ENCODE data around the gene CDK1.
"Not testable (repeated sequence)": the region's sequence is repeated elsewhere in the genome, so short reads cannot be mapped to it uniquely, and the experiment has no call there.

The CDK1 gene

DNA sequence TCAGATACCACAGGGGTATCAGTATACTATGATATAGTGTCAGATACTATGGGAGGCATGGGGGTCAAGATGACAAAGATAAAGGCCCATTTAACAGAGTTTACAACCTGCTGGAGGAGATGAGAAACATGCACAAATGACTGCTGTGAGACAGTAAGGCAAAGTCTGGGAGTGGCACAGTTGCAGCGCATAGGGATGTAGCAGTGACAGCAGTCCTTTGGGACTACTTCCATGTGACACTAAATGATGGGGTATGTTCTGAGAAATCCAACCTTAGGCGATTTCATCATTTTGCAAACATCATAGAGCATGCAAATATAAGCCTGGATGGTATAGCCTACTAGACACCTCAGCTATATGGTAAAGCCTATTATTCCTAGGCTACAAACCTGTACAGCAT, 56.8 kb downstream of the CDK1 start:
- no peaks in the 10 kb centered on the region for H3K4me1 ChIP-seq (ENCODE audit: insufficient read depth, low read length)
- H3K36me3 ChIP-seq (ENCODE audit: insufficient read depth, low read length) = no peaks in the 10 kb centered on the region
- no peaks in the 10 kb centered on the region for H3K9me3 ChIP-seq (ENCODE audit: control insufficient read depth, insufficient read depth, low read length)
- H3K9ac ChIP-seq (ENCODE audit: low read depth, low read length) = no peak overlapping the region

DNA sequence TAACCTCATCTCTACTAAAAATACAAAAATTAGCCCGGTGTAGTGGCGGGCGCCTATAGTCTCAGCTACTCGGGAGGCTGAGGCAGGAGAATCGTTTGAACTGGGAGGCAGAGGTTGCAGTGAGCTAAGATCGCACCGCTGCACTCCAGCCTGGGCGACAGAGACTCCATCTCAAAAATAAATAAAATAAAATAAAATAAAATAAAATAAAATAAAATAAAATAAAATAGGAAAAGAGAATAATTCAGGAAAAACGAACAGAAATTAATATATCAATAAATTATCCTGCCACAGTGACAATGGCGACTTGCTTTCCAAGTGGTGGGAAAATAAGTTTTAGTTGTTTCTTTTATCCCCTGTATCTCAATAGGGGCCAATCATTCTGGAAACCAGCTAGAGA, 62.9 kb downstream of the CDK1 start:
- H3K9ac ChIP-seq (ENCODE audit: low read depth, low read length); H3K4me1 ChIP-seq (ENCODE audit: insufficient read depth, low read length); H3K36me3 ChIP-seq (ENCODE audit: insufficient read depth, low read length); H3K9me3 ChIP-seq (ENCODE audit: control insufficient read depth, insufficient read depth, low read length): not testable (repeated sequence)

DNA sequence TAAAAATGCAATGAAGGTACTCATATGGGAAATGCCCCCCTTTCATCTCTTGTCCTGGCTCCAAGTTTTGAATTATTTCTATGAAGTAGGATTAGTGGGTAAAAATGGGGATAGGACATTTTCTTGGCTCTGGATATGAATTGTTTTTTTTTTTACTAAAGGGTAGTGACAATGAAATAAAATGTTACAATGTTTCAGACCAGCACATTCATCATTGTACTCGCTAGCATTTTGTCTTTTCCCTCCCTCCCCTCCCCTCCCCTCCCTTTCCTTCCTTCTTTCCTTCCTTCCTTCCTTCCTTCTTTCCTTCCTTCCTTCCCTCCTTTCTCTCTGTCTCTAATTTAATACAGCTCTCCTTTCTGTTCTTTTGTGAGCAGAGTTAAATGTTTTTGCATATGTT, 64.4 kb downstream of the CDK1 start:
- Histone ChIP-seq H3K36me3 (ENCODE audit: insufficient read depth, low read length) (no peaks in the 10 kb centered on the region), H3K9me3 (ENCODE audit: control insufficient read depth, insufficient read depth, low read length) (no peaks in the 10 kb centered on the region), H3K9ac (ENCODE audit: low read depth, low read length) (no peak overlapping the region), H3K4me1 (ENCODE audit: insufficient read depth, low read length) (no peaks in the 10 kb centered on the region)
